Spleen (tissue), 11 donors: ENCODE results near the gene WWP2. TPM values are rescaled to one million over a fixed set of nuclear protein-coding genes. Genes with fewer than 3 reads are reported as not detected.
A peak's percentile ranks its signal among the peaks of the same experiment; 100 is the strongest.

Experiments used
- DNase-seq: peaks from one replicate; pipeline ENCODE4 v3.0.0-alpha.2; 2020
- H3K27ac ChIP-seq, 8 donors: fragments of 200-600 bp; sonication (generic) in 7 of 8; 1 replicate in 4 of 8; 2 replicates in 4 of 8; pipeline versions ENCODE4 v1.5.0 to v1.8.0; 2016 to 2021; ENCODE audit warnings: inconsistent platforms in 4 of 8, mild to moderate bottlenecking in 4 of 8, moderate library complexity in 1 of 8
- H3K27me3 ChIP-seq, 7 donors: fragments of 200-600 bp; sonication (generic) in 6 of 7; replicated peaks in 1 of 7; 1 replicate in 4 of 7; 2 replicates in 3 of 7; pipeline versions ENCODE4 v1.5.0 to v1.8.0; 2016 to 2021; ENCODE audit warnings: inconsistent platforms in 3 of 7, mild to moderate bottlenecking in 1 of 7
- H3K36me3 ChIP-seq, 6 donors: fragments of 200-600 bp; sonication (generic) in 5 of 6; 1 replicate in 4 of 6; 2 replicates in 2 of 6; pipeline versions ENCODE4 v1.5.0 to v1.8.0; 2016 to 2021; ENCODE audit warnings: inconsistent platforms in 2 of 6
- H3K4me1 ChIP-seq, 6 donors: fragments of 200-600 bp; sonication (generic) in 5 of 6; 1 replicate in 3 of 6; 2 replicates in 3 of 6; pipeline versions ENCODE4 v1.5.0 to v1.8.0; 2016 to 2021; ENCODE audit warnings: inconsistent platforms in 3 of 6
- H3K4me3 ChIP-seq, 8 donors: fragments of 200-600 bp; sonication (generic) in 7 of 8; 1 replicate in 4 of 8; 2 replicates in 4 of 8; pipeline versions ENCODE4 v1.5.0 to v1.8.0; 2016 to 2021; ENCODE audit warnings: inconsistent platforms in 4 of 8, mild to moderate bottlenecking in 4 of 8, moderate library complexity in 2 of 8
- H3K9me3 ChIP-seq, 8 donors: fragments of 200-600 bp; sonication (generic) in 7 of 8; 1 replicate in 4 of 8; 2 replicates in 4 of 8; pipeline versions ENCODE4 v1.5.0 to v1.8.0; 2016 to 2021; ENCODE audit warnings: inconsistent platforms in 4 of 8
- CTCF ChIP-seq, 11 experiments: fragments of 200-600 bp in 7 of 11; fragments of 450-650 bp in 4 of 11; sonication (generic) in 4 of 11; IDR thresholded peaks in 8 of 11; conservative IDR thresholded peaks in 3 of 11; 1 replicate in 7 of 11; 2 replicates in 4 of 11; pipeline versions ENCODE4 v1.4.0 to v1.8.0; 2016 to 2021; ENCODE audit warnings: antibody characterized with exemption in 11 of 11, inconsistent platforms in 4 of 11, mild to moderate bottlenecking in 1 of 11
- POLR2A ChIP-seq, 3 donors: fragments of 450-650 bp; IDR thresholded peaks; one replicate each; pipeline ENCODE4 v1.5.1; 2017; ENCODE audit warnings: antibody characterized with exemption in 3 of 3, mild to moderate bottlenecking in 1 of 3
- POLR2AphosphoS5 ChIP-seq, 3 donors: sonication (generic); formaldehyde crosslinking; IDR thresholded peaks; one replicate each; pipeline ENCODE4 v1.5.1; 2017; ENCODE audit warnings: antibody characterized with exemption in 3 of 3
- WGBS, 5 donors: extraction: QIAGEN DNeasy Blood & Tissue Kit in 3 of 5; methylation state at CpG; one replicate each; pipeline versions ENCODE4 v1.1.5 to v1.1.7; 2013 to 2018; 5-methylcytosine and 5-hydroxymethylcytosine counted together
- intact Hi-C: fragments of 100-400 bp; cut with DNase I; formaldehyde crosslinking; loops from one replicate; pipeline ENCODE4 v1.15.0; 2023; ENCODE audit warnings: low total_unique reads
- polyA plus RNA-seq, 3 donors: library from polyadenylated mRNA; stranded (reverse); fragments of 200-250 nt; gene quantifications; one replicate each; pipeline ENCODE4 v1.2.1, GENCODE V29; 2013
- total RNA-seq, 7 donors: library from RNA; depleted of rRNA in 3 of 7; stranded (reverse); fragments of >200 nt in 3 of 7; fragmentation: NEBNext Ultra II Directional in 4 of 7; extraction: Animal tissue kit (Norgen Biotek cat#: 25700) in 4 of 7; gene quantifications; one replicate each; pipeline versions ENCODE4 v1.1.0 to v1.2.1, GENCODE V29; 2016 to 2021
- donor health status: healthy with polysubstance abuse.
- donor health status: DM: no; HTN: no; CAD: no; lungs with moderate emphysema.
- donor health status: DM: no; HTN: no; CAD: no.
- donor health status: Bipolar disorder and iron deficiency.
- donor health status: healthy.
- donor health status: DM: no; HTN: no; CAD: no.
- donor health status: DM: yes; HTN: yes; CAD: no.

The WWP2 gene
- total and polyA plus RNA-seq, 10 donors, result 13.7 to 109 (median 67.7) TPM

GRCh38 chr16:69859105-69859989, 97.2 kb downstream of the WWP2 start:
- TF ChIP-seq CTCF (IDR thresholded peaks at IDR 0.05 in 8 of 11, conservative IDR thresholded peaks at IDR 0.05 in 3 of 11) (peak in 3 of 11 experiments; percentile 11 to 17 (median 12)), POLR2A (IDR thresholded peaks at IDR 0.05) (no peak), POLR2AphosphoS5 (IDR thresholded peaks at IDR 0.05) (peak in 2 of 3 donors; percentile 27 to 63)
- WGBS, 5 donors, result 64 to 81% (median 71%) methylated on average over 20 of the region's 20 CpGs
- intact Hi-C loops, result no loop called here

DNA sequence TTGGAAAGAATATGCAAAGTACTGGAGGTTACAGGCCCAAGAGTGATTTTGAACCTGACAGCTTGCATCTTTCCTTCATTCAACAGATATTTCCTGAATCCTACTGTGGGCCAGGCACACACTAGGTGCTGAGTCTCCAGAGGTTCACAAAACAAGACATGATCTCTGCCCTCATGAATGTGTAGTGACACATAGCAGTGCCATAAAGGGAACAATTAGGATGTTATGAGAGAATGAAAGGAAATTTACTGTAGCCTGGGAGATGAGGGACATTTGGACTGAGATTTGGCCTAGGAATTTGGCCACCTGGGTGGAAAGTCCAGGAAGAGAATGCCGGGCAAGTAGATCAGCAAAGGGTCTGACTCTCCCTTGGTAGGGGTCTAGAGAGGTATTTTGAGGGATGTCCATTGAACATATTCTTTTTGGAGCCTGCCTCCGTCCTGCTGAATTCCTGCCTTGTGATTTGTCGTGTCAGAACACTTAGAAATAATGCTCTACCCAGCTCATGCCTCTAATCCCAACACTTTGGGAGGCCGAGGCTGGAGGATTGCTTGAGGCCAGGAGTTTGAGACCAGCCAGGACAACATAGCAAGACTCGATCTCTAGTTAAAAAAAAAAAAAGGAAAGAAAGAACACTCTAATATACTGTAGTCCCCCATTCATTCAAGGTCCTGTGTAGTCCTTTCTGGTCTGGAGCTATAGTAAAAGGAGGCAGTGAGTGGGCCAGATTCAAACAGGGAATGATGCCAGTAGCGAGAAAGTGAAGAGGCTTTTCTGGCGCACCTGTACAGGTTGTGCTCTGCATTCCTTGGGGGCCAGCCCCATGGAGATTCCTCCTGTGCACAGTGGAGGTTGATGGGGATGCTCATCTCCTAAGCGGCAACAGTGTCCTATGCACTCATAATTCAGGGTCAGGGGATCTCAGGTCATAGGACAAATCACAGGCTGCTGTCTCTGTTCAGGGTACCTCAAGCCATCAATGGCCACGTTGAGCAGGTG, 98.4 kb downstream of the WWP2 start:
- no peak overlapping the region for H3K4me3 ChIP-seq
- peaks cover 0 to 67% (median 2%) of the 10 kb centered on the region in 6 donors for H3K36me3 ChIP-seq
- intact Hi-C loops, result no loop called here
- DNase-seq, result no peak
- H3K27me3 ChIP-seq, result no peaks in the 10 kb centered on the region
- no peak for TF ChIP-seq POLR2A (IDR thresholded peaks at IDR 0.05)
- TF ChIP-seq POLR2AphosphoS5 (IDR thresholded peaks at IDR 0.05), result no peak
- TF ChIP-seq CTCF (IDR thresholded peaks at IDR 0.05 in 8 of 11, conservative IDR thresholded peaks at IDR 0.05 in 3 of 11), result no peak
- 87 to 94% (median 92%) methylated on average over 9 of the region's 9 CpGs for WGBS, 5 donors
- peaks cover 0 to 42% (median 10%) of the 10 kb centered on the region in 6 donors for H3K4me1 ChIP-seq
- peak overlapping the region in 7 of 8 donors; percentile 3 to 75 (median 60) for H3K27ac ChIP-seq
- no peaks in the 10 kb centered on the region for H3K9me3 ChIP-seq

More at GRCh38 chr16:69859105-69859989, 97.2 kb downstream of the WWP2 start:
- Histone ChIP-seq H3K4me3 (no peak overlapping the region), H3K9me3 (no peaks in the 10 kb centered on the region), H3K27ac (peak overlapping the region; percentile 30 to 75 (median 68)), H3K36me3 (peaks cover 0 to 66% (median 2%) of the 10 kb centered on the region in 6 donors), H3K4me1 (peaks cover 0 to 47% (median 10%) of the 10 kb centered on the region in 6 donors), H3K27me3 (no peaks in the 10 kb centered on the region)
- no peak for DNase-seq

DNA sequence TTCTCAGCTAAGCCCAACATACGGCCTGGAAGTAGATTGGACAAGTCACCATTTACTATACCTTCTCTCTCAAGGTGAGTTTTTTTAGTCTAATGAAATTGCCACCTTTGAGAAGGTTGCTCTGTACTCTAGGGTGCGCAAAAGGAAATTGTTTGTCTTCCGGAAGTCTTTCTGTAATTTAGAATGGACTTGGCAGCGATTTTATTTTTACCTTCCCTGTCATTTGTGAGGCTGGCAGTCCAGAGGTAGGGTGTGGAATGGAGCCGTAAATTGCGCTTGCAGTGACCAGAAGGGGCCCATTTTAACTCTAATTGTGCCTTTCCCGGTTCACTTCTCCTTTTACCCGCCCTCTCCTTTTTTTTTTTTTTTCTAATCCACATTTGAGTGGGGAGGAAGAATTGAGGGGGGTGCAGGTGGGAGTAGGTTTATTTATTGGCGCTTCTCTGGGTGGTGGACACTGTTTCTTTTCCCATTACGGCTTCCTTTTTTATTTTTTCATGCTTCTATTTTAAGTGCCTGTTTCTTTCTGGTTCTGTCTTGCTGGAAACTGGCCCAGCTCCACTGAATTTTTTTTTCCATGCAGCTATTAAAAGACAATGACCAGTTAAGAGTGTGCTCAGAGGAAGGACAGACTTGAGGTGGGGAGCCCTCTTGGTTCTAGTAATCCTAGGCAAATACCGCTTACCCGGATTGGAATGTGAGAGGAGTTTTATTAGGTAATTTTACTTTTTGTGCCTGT, 99.3 kb downstream of the WWP2 start:
- WGBS, 5 donors, result 43 to 59% (median 52%) methylated on average over 12 of the region's 12 CpGs
- no peak for DNase-seq
- H3K27ac ChIP-seq, result peak overlapping the region; percentile 29 to 75 (median 58)
- H3K4me3 ChIP-seq, result no peak overlapping the region
- no peaks in the 10 kb centered on the region for H3K27me3 ChIP-seq
- H3K4me1 ChIP-seq, result peaks cover 0 to 33% (median 10%) of the 10 kb centered on the region in 6 donors
- TF ChIP-seq CTCF (IDR thresholded peaks at IDR 0.05 in 8 of 11, conservative IDR thresholded peaks at IDR 0.05 in 3 of 11) (no peak), POLR2AphosphoS5 (IDR thresholded peaks at IDR 0.05) (no peak), POLR2A (IDR thresholded peaks at IDR 0.05) (no peak)
- H3K36me3 ChIP-seq, result peaks cover 0 to 64% (median 2%) of the 10 kb centered on the region in 6 donors
- no peaks in the 10 kb centered on the region for H3K9me3 ChIP-seq
- intact Hi-C loops, result no loop called here
